Tibial nerve (tissue), 4 donors: ENCODE measurements around the gene ZNF584. TPM values are rescaled to one million over a fixed set of nuclear protein-coding genes. Genes with fewer than 3 reads are reported as not detected.

Source experiments
- DNase-seq, 2 donors: peaks; one replicate each; pipeline ENCODE4 v3.0.0-alpha.2; 2019; ENCODE audit warnings: low spot score in 2 of 2
- H3K27ac ChIP-seq, 4 donors: fragments of 200-600 bp; sonication (generic) in 3 of 4; one replicate each; pipeline ENCODE4 v1.5.1; 2017 to 2019; ENCODE audit warnings: mild to moderate bottlenecking in 1 of 4
- H3K27me3 ChIP-seq, 2 donors: fragments of 200-600 bp; sonication (generic) in 1 of 2; one replicate each; pipeline versions ENCODE4 v1.5.1 to v1.6.0; 2017 to 2019
- H3K36me3 ChIP-seq, 3 donors: fragments of 200-600 bp; sonication (generic); one replicate each; pipeline ENCODE4 v1.5.1; 2018 to 2019
- H3K4me1 ChIP-seq, 4 donors: fragments of 200-600 bp; sonication (generic) in 3 of 4; one replicate each; pipeline ENCODE4 v1.5.1; 2017 to 2019
- H3K4me3 ChIP-seq, 4 donors: fragments of 200-600 bp; sonication (generic) in 3 of 4; one replicate each; pipeline ENCODE4 v1.5.1; 2017 to 2019; ENCODE audit warnings: mild to moderate bottlenecking in 1 of 4, moderate library complexity in 1 of 4
- H3K9me3 ChIP-seq, 4 donors: fragments of 200-600 bp; sonication (generic) in 3 of 4; one replicate each; pipeline ENCODE4 v1.5.1; 2017 to 2019
- CTCF ChIP-seq, 5 experiments: fragments of 200-600 bp in 3 of 5; fragments of 450-650 bp in 2 of 5; sonication (generic) in 3 of 5; IDR thresholded peaks; one replicate each; pipeline ENCODE4 v1.5.1; 2016 to 2019; ENCODE audit warnings: antibody characterized with exemption in 5 of 5, mild to moderate bottlenecking in 3 of 5, moderate library complexity in 2 of 5
- EP300 ChIP-seq, 2 donors: sonication (generic); formaldehyde crosslinking; IDR thresholded peaks; one replicate each; pipeline ENCODE4 v1.6.1; 2017; ENCODE audit warnings: antibody characterized with exemption in 2 of 2, mild to moderate bottlenecking in 1 of 2
- POLR2A ChIP-seq, 2 donors: fragments of 450-650 bp; IDR thresholded peaks; one replicate each; pipeline ENCODE4 v1.6.1; 2017; ENCODE audit warnings: antibody characterized with exemption in 2 of 2, mild to moderate bottlenecking in 2 of 2, moderate library complexity in 2 of 2
- WGBS, 2 donors: methylation state at CpG; one replicate each; pipeline ENCODE4 v1.1.5; 2018; 5-methylcytosine and 5-hydroxymethylcytosine counted together
- small RNA-seq: library from RNA; depleted of rRNA; stranded (forward); fragments of <200 nt; gene quantifications from one replicate; pipeline ENCODE3, GENCODE V24; 2016
- total RNA-seq, 4 donors: library from RNA; depleted of rRNA; stranded (reverse); fragments of >200 nt; gene quantifications; one replicate each; pipeline ENCODE4 v1.1.0, GENCODE V29; 2016

ZNF584 gene
- total RNA-seq, 4 donors from 2014 or later: 16.4 to 24.6 (median 20.9) TPM

DNA sequence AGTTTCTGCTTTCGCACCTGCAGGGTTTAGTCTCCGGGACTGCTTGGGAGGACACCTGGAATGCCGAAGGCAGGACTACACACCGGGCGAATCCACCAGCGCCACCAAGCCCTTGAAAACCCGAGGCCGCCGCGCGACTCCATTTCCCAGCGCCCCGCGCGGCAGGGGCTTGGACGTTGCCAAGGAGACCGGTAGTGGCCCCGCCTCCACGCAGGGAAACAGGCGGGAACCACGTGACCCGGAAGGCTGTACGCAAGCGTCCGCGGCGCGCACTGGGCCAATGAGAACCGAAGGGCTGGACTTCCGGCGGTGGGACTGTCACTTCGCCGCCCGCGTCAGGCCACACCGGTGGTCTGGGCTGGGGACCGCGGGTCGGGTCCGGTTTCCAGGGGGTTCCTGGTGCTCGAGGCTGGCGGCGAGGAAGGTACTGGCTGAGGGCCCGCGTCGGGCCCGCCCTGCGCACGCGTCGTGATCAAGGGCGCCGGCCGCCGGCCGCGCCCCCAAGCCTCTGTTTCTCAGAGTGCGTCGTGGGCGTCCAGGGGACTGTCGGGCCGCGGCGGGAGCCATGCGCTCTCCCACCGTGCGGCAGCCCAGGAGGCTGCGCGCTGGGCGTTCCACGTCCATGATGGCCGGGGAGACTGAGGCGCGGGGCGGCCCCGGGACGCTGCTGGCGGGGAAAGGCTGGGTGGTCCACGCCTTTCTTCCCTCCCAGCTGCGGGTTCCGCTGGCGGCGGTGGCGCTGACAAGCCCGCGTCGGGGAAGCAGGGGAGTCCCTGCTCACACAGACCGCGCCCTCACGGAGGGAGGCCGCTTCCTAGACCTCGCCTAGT lies 58.5 kb downstream of the ZNF584 start, which contains the start of gene ZNF324:
Gene ZNF324 (plus strand): TSS at position 321 of the 830 bp plus-strand sequence. CDS start 2,106 bp downstream, outside the sequence.
- TF ChIP-seq CTCF (IDR thresholded peaks at IDR 0.05): peak in 1 of 5 experiments; percentile 28
- peak; percentile 74 to 94 for TF ChIP-seq EP300 (IDR thresholded peaks at IDR 0.05)
- TF ChIP-seq POLR2A (IDR thresholded peaks at IDR 0.05): peak in 1 of 2 donors; percentile 47
- H3K4me1 ChIP-seq: peaks cover 0 to 16% (median 7%) of the 10 kb centered on the region in 4 donors
- peaks cover 0 to 26% (median 0%) of the 10 kb centered on the region in 3 donors for H3K36me3 ChIP-seq
- H3K27me3 ChIP-seq: no peaks in the 10 kb centered on the region
- H3K9me3 ChIP-seq: no peaks in the 10 kb centered on the region
- H3K27ac ChIP-seq: peak within 1 kb of the TSS in 3 of 4 donors; percentile 81 to 84 (median 82)
- DNase-seq: peak; percentile 98
- WGBS, 2 donors: 0 to 1% methylated on average over 28 to 41 of the region's 92 CpGs
- H3K4me3 ChIP-seq: peak within 1 kb of the TSS; percentile 66 to 100 (median 98)

Small RNA genes within 50 kb of the gene (small RNA-seq; reads per million reads assigned to genes)
- gene MIR4754 (not detected), gene RNA5SP473 (not detected)

Other genes with a start within 250 kb of the ZNF584 start
- 10 to 100 TPM; 27.3 to 38.8 (median 33.8) TPM for gene ZNF274, start 225.6 kb upstream of the ZNF584 start, total RNA-seq
- 10 to 100 TPM; 35.2 to 55.2 (median 53.3) TPM for gene ZNF544, start 179.7 kb upstream of the ZNF584 start, total RNA-seq
- 10 to 100 TPM in 1 of 4 donors, 1 to 10 TPM in 3; 8.0 to 11.2 (median 8.6) TPM for gene ZNF8, start 129.7 kb upstream of the ZNF584 start, total RNA-seq
- gene ERVK3-1, start 103.3 kb upstream of the ZNF584 start, total RNA-seq: 10 to 100 TPM; 30.0 to 59.2 (median 45.9) TPM
- 1 to 10 TPM; 2.2 to 4.8 (median 4.2) TPM for gene ZSCAN22, start 81.7 kb upstream of the ZNF584 start, total RNA-seq
- 100 to 1,000 TPM in 1 of 4 donors, 10 to 100 TPM in 3; 86.1 to 165 (median 97.6) TPM for gene A1BG, start 55.2 kb upstream of the ZNF584 start, total RNA-seq
- gene ZNF497, start 45.9 kb upstream of the ZNF584 start, total RNA-seq: 1 to 10 TPM; 2.9 to 6.5 (median 3.9) TPM
- gene ZNF837, start 27.6 kb upstream of the ZNF584 start, total RNA-seq: 1 to 10 TPM; 1.3 to 6.9 (median 2.6) TPM
- 1,000 to 10,000 TPM; 1,161 to 1,574 (median 1,263) TPM for gene RPS5, start 21.4 kb upstream of the ZNF584 start, total RNA-seq
- gene RNF225, start 13.0 kb upstream of the ZNF584 start, total RNA-seq: not detected
- 10 to 100 TPM in 2 of 4 donors, 1 to 10 TPM in 2; 5.0 to 12.6 (median 8.2) TPM for gene ZNF132, start 31.5 kb downstream of the ZNF584 start, total RNA-seq
- gene ZNF324B, start 43.0 kb downstream of the ZNF584 start, total RNA-seq: 10 to 100 TPM; 13.6 to 23.4 (median 15.5) TPM
- 10 to 100 TPM; 23.6 to 33.5 (median 30.2) TPM for gene ZNF324, start 58.4 kb downstream of the ZNF584 start, total RNA-seq
- gene ZNF446, start 67.7 kb downstream of the ZNF584 start, total RNA-seq: 10 to 100 TPM; 18.4 to 31.6 (median 26.2) TPM
- 10 to 100 TPM; 10.5 to 17.7 (median 13.4) TPM for gene SLC27A5, start 103.3 kb downstream of the ZNF584 start, total RNA-seq
- gene ZBTB45, start 111.2 kb downstream of the ZNF584 start, total RNA-seq: 10 to 100 TPM in 3 of 4 donors, 1 to 10 TPM in 1; 9.8 to 16.5 (median 12.6) TPM
- 100 to 1,000 TPM; 136 to 299 (median 159) TPM for gene TRIM28, start 135.4 kb downstream of the ZNF584 start, total RNA-seq
- gene CHMP2A, start 146.5 kb downstream of the ZNF584 start, total RNA-seq: 100 to 1,000 TPM in 3 of 4 donors, 10 to 100 TPM in 1; 90.0 to 146 (median 128) TPM
- gene UBE2M, start 150.0 kb downstream of the ZNF584 start, total RNA-seq: 10 to 100 TPM; 18.4 to 38.2 (median 29.4) TPM
- gene MZF1, start 164.7 kb downstream of the ZNF584 start, total RNA-seq: 10 to 100 TPM; 41.6 to 88.8 (median 52.5) TPM